Muscle layer of colon (tissue), 2 donors: Measurements from ENCODE around the gene AKAP13.

Source experiments
- H3K27ac ChIP-seq: one replicate; pipeline ENCODE4 v1.7.0; 2013; ENCODE audit warnings: low read depth, mild to moderate bottlenecking, low read length, moderate library complexity
- H3K27me3 ChIP-seq, 2 donors: one replicate each; pipeline ENCODE4 v1.7.0; 2013; ENCODE audit warnings: low read length in 2 of 2, mild to moderate bottlenecking in 2 of 2; ENCODE audit not compliant: insufficient read depth in 2 of 2, control insufficient read depth in 1 of 2
- H3K36me3 ChIP-seq: one replicate; pipeline ENCODE4 v1.7.0; 2013; ENCODE audit warnings: mild to moderate bottlenecking, low read length; ENCODE audit not compliant: insufficient read depth
- H3K4me1 ChIP-seq: one replicate; pipeline ENCODE4 v1.7.0; 2013; ENCODE audit warnings: mild to moderate bottlenecking, low read length; ENCODE audit not compliant: insufficient read depth
- H3K4me3 ChIP-seq, 2 donors: one replicate each; pipeline ENCODE4 v1.7.0; 2013; ENCODE audit warnings: low read length in 2 of 2, low read depth in 1 of 2, mild to moderate bottlenecking in 1 of 2, moderate library complexity in 1 of 2
- H3K9ac ChIP-seq: one replicate; pipeline ENCODE4 v1.7.0; 2013; ENCODE audit warnings: low read length
- H3K9me3 ChIP-seq: one replicate; pipeline ENCODE4 v1.7.0; 2013; ENCODE audit warnings: mild to moderate bottlenecking, low read length
- donor health status: abdominal sarcoma.
- donor health status: Adenocarcinoma of cecum.

AKAP13 gene

GRCh38 chr15:85748176-85748575 lies 367.8 kb downstream of the AKAP13 start:
- Histone ChIP-seq H3K4me3 (no peak overlapping the region), H3K27me3 (no peaks in the 10 kb centered on the region), H3K36me3 (peaks cover 48% of the 10 kb centered on the region), H3K9me3 (no peaks in the 10 kb centered on the region), H3K9ac (no peak overlapping the region), H3K27ac (no peak overlapping the region), H3K4me1 (peaks cover 33% of the 10 kb centered on the region)

DNA sequence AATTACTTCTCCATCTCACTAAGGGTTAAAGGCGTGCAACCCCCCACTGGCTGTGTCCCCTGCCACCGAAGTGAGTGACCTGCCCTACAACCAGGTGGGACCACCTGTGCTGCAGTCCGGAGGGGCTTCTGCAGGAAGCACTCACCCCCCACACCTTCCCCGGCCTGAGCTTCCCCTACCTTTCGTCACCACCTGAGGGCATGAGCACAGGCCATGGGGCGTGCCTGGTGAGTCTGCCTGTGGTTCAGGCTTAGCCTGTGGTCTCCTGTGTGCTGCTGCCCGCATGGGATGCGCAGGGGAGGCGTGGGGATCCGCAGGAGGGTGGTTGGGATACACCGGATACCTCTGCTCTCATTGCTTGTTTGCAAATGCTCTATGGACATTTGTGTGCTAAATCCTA lies 368.3 kb downstream of the AKAP13 start:
- Histone ChIP-seq H3K4me1 (peaks cover 27% of the 10 kb centered on the region), H3K27ac (peak overlapping the region; percentile 28), H3K9me3 (no peaks in the 10 kb centered on the region), H3K4me3 (no peak overlapping the region), H3K36me3 (peaks cover 44% of the 10 kb centered on the region), H3K9ac (no peak overlapping the region), H3K27me3 (no peaks in the 10 kb centered on the region)

GRCh38 chr15:85749261-85750151 lies 369.1 kb downstream of the AKAP13 start:
- Histone ChIP-seq H3K4me1 (peaks cover 23% of the 10 kb centered on the region), H3K9me3 (no peaks in the 10 kb centered on the region), H3K27me3 (no peaks in the 10 kb centered on the region), H3K36me3 (peaks cover 36% of the 10 kb centered on the region), H3K9ac (no peak overlapping the region), H3K27ac (peak overlapping the region; percentile 28), H3K4me3 (no peak overlapping the region)

DNA sequence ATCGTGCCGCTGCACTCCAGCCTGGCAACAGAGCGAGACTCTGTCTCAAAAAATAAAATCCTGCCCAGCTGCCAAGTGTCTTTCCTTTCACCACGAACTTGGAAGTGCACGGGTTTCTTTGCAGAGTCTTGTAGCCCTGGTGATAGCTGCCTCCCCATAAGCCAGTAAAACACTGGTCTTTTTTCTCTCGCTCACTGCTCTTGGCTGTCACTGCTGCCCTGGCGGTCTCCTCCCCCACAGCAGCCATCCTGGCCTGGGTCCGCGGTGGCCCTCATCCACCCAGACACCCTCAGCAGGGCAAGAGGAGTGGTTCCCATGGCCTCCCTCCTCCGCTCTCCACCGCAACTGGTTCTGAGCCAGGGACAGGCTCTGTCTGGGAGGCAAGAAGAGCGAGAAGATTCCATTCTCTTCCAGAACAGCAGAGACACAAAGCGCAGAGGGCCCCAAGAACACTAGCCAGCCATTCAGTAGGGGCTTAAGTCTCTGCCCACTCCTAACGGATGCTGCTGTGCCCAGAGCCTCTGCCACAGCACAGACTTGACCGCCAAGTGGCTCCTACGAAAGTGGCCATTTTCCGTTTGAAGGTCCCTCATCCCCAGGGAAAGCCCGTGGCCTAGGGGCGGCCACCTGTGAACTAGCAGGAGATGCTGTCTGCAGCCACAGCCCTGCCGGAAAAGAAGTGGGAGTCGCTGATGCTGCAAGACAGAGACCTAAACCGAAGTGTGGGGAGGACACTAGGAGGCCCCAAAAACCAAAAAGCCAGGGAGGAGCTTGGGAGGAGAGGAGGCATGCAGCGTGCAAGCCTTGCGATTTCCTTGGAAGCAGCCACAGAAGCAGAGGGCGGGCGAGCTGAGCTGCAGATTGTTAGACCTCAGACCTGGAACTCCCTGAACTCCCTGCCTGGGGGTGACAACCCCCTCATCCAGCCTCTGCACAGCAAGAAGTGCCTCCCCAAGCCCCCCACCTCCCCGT lies 370.2 kb downstream of the AKAP13 start:
- no peak overlapping the region for H3K9ac ChIP-seq
- no peaks in the 10 kb centered on the region for H3K9me3 ChIP-seq
- H3K27ac ChIP-seq, result peak overlapping the region; percentile 46
- peaks cover 30% of the 10 kb centered on the region for H3K4me1 ChIP-seq
- H3K27me3 ChIP-seq, result no peaks in the 10 kb centered on the region
- peak overlapping the region in 1 of 2 donors; percentile 55 for H3K4me3 ChIP-seq
- H3K36me3 ChIP-seq, result peaks cover 25% of the 10 kb centered on the region

DNA sequence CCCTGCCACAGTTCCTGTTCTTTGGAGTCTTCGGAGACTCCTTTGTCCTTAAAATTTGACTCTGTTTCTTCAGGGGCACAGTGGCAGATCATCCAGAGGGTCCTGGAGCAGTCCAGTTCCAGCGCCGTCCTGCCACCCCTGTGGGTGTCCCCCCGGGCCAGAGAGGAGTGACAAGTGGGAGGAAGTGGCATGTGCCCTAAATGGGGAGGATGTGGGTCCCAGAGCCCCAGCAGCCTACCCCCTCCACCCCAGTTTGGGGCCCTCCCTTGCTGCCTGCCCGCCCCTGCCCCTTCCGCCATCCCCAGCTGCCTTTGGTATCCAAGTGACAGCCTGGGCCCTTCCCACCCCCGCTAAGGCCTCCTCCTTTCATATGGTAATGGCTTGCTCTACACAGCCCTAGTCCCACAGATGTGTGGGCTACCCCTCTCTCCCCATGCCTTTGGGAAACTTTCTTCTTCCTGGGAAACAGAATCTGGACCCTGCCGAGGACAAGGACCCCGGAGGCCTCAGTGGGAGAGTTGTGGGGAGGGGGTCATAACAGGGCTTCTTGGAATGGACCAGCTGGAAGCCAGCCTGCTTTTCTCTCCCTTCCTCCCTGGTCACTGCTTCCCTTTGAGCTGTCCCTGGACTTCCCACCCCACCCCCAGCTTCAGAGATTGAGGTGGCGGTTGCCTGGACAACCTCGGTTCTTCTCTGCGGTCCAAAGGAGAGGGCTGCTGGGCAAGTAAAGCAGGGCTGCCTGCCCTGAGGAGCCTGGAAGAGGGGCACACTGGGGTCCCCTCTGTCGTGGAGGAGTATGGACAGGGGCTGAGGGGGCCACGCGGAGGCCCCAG lies 371.1 kb downstream of the AKAP13 start:
- Histone ChIP-seq H3K4me3 (no peak overlapping the region), H3K9ac (no peak overlapping the region), H3K36me3 (peaks cover 16% of the 10 kb centered on the region), H3K9me3 (no peaks in the 10 kb centered on the region), H3K27me3 (no peaks in the 10 kb centered on the region), H3K27ac (peak overlapping the region; percentile 46), H3K4me1 (peaks cover 32% of the 10 kb centered on the region)

GRCh38 chr15:85752124-85752475 lies 371.7 kb downstream of the AKAP13 start:
- Histone ChIP-seq H3K36me3 (peaks cover 10% of the 10 kb centered on the region), H3K9ac (no peak overlapping the region), H3K4me1 (peaks cover 32% of the 10 kb centered on the region), H3K4me3 (no peak overlapping the region), H3K27ac (no peak overlapping the region), H3K27me3 (no peaks in the 10 kb centered on the region), H3K9me3 (no peaks in the 10 kb centered on the region)

- Histone ChIP-seq H3K27ac (no peak overlapping the region), H3K27me3 (no peaks in the 10 kb centered on the region), H3K9me3 (no peaks in the 10 kb centered on the region), H3K4me1 (peaks cover 32% of the 10 kb centered on the region), H3K36me3 (peaks cover 6% of the 10 kb centered on the region), H3K4me3 (no peak overlapping the region), H3K9ac (no peak overlapping the region)
These were observed 372.1 kb downstream of the AKAP13 start for GRCh38 chr15:85752491-85752961.

DNA sequence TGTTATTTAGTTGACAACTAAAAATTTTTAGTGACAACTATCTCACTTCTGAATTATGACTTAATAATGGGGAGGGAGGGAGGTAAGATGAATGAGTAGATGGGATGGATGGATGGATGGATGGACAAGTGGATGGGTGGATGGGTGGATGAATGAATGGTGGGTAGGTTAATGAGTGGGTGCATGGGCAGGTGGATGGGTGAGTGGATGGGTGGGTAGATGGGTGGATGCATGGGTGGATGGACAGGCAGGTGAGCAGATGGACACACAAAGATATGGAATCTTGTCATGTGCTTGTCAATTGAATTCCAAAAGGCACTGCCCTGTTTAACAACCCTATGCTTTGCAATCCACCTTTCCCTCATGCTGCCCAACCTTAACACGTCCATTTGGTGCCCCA lies 372.9 kb downstream of the AKAP13 start:
- Histone ChIP-seq H3K27me3 (no peaks in the 10 kb centered on the region), H3K36me3 (no peaks in the 10 kb centered on the region), H3K27ac (no peak overlapping the region), H3K9ac (no peak overlapping the region), H3K4me1 (peaks cover 32% of the 10 kb centered on the region), H3K9me3 (no peaks in the 10 kb centered on the region), H3K4me3 (no peak overlapping the region)

- Histone ChIP-seq H3K27me3 (no peaks in the 10 kb centered on the region), H3K36me3 (no peaks in the 10 kb centered on the region), H3K27ac (no peak overlapping the region), H3K4me1 (peaks cover 32% of the 10 kb centered on the region), H3K9ac (no peak overlapping the region), H3K4me3 (no peak overlapping the region), H3K9me3 (no peaks in the 10 kb centered on the region)
These were observed 373.5 kb downstream of the AKAP13 start for GRCh38 chr15:85753791-85754452.

DNA sequence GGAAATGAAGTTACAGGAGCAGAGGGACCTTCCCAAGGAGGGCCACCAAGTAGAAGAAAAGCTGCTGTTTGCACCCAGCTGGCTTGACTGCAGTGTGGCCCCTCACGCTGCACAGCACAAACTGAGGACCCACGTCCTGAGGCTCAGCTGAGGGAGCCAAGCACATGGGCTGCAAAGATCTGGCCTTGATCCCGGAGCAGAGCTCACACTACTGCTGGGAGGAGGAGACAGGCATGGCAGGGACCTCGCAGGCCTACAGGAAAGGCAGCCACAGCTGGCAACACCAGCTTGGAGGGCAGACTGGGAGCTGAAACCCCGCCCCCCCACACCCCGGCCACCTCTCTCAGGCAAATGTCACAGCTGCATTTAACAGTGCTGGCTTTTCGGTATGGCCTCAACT lies 374.6 kb downstream of the AKAP13 start:
- Histone ChIP-seq H3K27ac (no peak overlapping the region), H3K4me1 (peaks cover 26% of the 10 kb centered on the region), H3K9me3 (no peaks in the 10 kb centered on the region), H3K36me3 (no peaks in the 10 kb centered on the region), H3K9ac (no peak overlapping the region), H3K4me3 (no peak overlapping the region), H3K27me3 (no peaks in the 10 kb centered on the region)
